NB4 (cell line): ENCODE results near the gene MAD1L1.

Source experiments
- CTCF ChIP-seq: IDR thresholded peaks from one replicate; pipeline ENCODE4 v1.5.1; 2012; ENCODE audit warnings: low read depth, low read length
- MYC ChIP-seq: IDR thresholded peaks from 2 replicates; pipeline ENCODE4 v1.6.1; 2011; ENCODE audit warnings: low read depth, low read length
- POLR2A ChIP-seq: IDR thresholded peaks from 2 replicates; pipeline ENCODE4 v1.6.1; 2011; ENCODE audit warnings: mild to moderate bottlenecking; ENCODE audit not compliant: insufficient read length; ENCODE audit errors: extremely low read depth
- TF ChIP-seq, protein P1 (sequence below): IDR thresholded peaks from 2 replicates; pipeline ENCODE4 v1.6.1; 2011; ENCODE audit warnings: low read depth, low read length

GRCh38 chr7:2038931-2039728, 193.6 kb downstream of the MAD1L1 start:
- TF ChIP-seq, protein P1, sequence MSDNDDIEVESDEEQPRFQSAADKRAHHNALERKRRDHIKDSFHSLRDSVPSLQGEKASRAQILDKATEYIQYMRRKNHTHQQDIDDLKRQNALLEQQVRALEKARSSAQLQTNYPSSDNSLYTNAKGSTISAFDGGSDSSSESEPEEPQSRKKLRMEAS = no peak
- no peak for TF ChIP-seq CTCF
- no peak for TF ChIP-seq POLR2A
- no peak for TF ChIP-seq MYC
